Neural cell (in vitro differentiated cells): ENCODE data around the gene DACH1. TPM values are rescaled to one million over a fixed set of nuclear protein-coding genes. Genes with fewer than 3 reads are reported as not detected.

Experiments used
- H2AFZ ChIP-seq: fragments of 200-600, 300-800 bp; sonication (generic), shearing (Covaris generic); 2 replicates; pipeline ENCODE4 v1.6.0; 2014; ENCODE audit warnings: low read depth, mild to moderate bottlenecking, antibody characterized with exemption, low read length, moderate library complexity
- H3F3A ChIP-seq: fragments of 200-600 bp; shearing (Covaris generic); 2 replicates; pipeline ENCODE4 v1.6.1; 2016; ENCODE audit warnings: mild to moderate bottlenecking, moderate library complexity, mixed read lengths, antibody characterized with exemption, low read length; ENCODE audit not compliant: insufficient read depth, poor library complexity, severe bottlenecking
- H3K27ac ChIP-seq: fragments of 200-600, 300-800 bp; sonication (generic), shearing (Covaris generic); 2 replicates; pipeline ENCODE4 v1.5.1; 2014; ENCODE audit warnings: mild to moderate bottlenecking, low read length, moderate library complexity
- H3K27me3 ChIP-seq: fragments of 300-800, 200-600 bp; sonication (generic), shearing (Covaris generic); 2 replicates; pipeline ENCODE4 v1.6.0; 2014; ENCODE audit warnings: mild to moderate bottlenecking, low read depth, low read length, moderate library complexity; ENCODE audit not compliant: insufficient read depth
- H3K36me3 ChIP-seq: fragments of 300-800, 200-600 bp; sonication (generic), shearing (Covaris generic); 2 replicates; pipeline ENCODE4 v1.5.1; 2014; ENCODE audit warnings: mild to moderate bottlenecking, antibody characterized with exemption, low read length, moderate library complexity; ENCODE audit not compliant: insufficient read depth
- H3K4me2 ChIP-seq: fragments of 300-800, 200-600 bp; sonication (generic), shearing (Covaris generic); 2 replicates; pipeline ENCODE4 v1.6.0; 2014; ENCODE audit warnings: mild to moderate bottlenecking, low read length
- H3K4me3 ChIP-seq: fragments of 300-800, 200-600 bp; sonication (generic), shearing (Covaris generic); 2 replicates; pipeline ENCODE4 v1.5.1; 2014; ENCODE audit warnings: mild to moderate bottlenecking, low read length, moderate library complexity
- H3K79me2 ChIP-seq: fragments of 200-600 bp; shearing (Covaris generic); replicated peaks from 2 replicates; pipeline ENCODE4 v1.6.0; 2014; ENCODE audit warnings: mild to moderate bottlenecking, low read length, moderate library complexity; ENCODE audit not compliant: insufficient read depth
- H3K9ac ChIP-seq: fragments of 300-800, 200-600 bp; sonication (generic), shearing (Covaris generic); 2 replicates; pipeline ENCODE4 v1.6.1; 2016; ENCODE audit warnings: mild to moderate bottlenecking, low read length, mixed read lengths
- H3K9me2 ChIP-seq: fragments of 200-600 bp; shearing (Covaris generic); 2 replicates; pipeline ENCODE4 v1.6.1; 2016; ENCODE audit warnings: mild to moderate bottlenecking, low read length, mixed read lengths; ENCODE audit not compliant: insufficient read depth
- H3K9me3 ChIP-seq: fragments of 200-600, 300-800 bp; sonication (generic), shearing (Covaris generic); 2 replicates; pipeline ENCODE4 v1.6.1; 2016; ENCODE audit warnings: mild to moderate bottlenecking, mixed run types, low read length, moderate library complexity, mixed read lengths
- H4K20me1 ChIP-seq: fragments of 200-600 bp; shearing (Covaris generic); 2 replicates; pipeline ENCODE4 v1.6.1; 2016; ENCODE audit warnings: mild to moderate bottlenecking, mixed run types; ENCODE audit not compliant: insufficient read depth
- EP300 ChIP-seq: fragments of 450-650 bp; conservative IDR thresholded peaks from 2 replicates; pipeline ENCODE4 v1.6.1; 2014; ENCODE audit warnings: antibody characterized with exemption, mild to moderate bottlenecking, moderate library complexity; ENCODE audit not compliant: poor library complexity, severe bottlenecking
- EZH2 ChIP-seq: fragments of 200-600, 300-800 bp; shearing (Covaris generic), sonication (generic); IDR thresholded peaks from 2 replicates; pipeline ENCODE4 v1.6.1; 2014; ENCODE audit warnings: antibody characterized with exemption, low read length, borderline replicate concordance, mild to moderate bottlenecking; ENCODE audit not compliant: insufficient read depth, poor library complexity, severe bottlenecking
- MXI1 ChIP-seq: fragments of 450-650 bp; conservative IDR thresholded peaks from 2 replicates; pipeline ENCODE4 v1.6.1; 2014; ENCODE audit warnings: antibody characterized with exemption, mild to moderate bottlenecking; ENCODE audit not compliant: poor library complexity, severe bottlenecking
- POLR2AphosphoS5 ChIP-seq: IDR thresholded peaks from 2 replicates; pipeline ENCODE4 v1.6.1; 2012
- RAD21 ChIP-seq: fragments of 450-650 bp; conservative IDR thresholded peaks from 2 replicates; pipeline ENCODE4 v1.6.1; 2014; ENCODE audit warnings: antibody characterized with exemption, mild to moderate bottlenecking, moderate library complexity
- SMC3 ChIP-seq: fragments of 450-650 bp; conservative IDR thresholded peaks from 2 replicates; pipeline ENCODE4 v1.6.1; 2014; ENCODE audit warnings: antibody characterized with exemption, mild to moderate bottlenecking, moderate library complexity; ENCODE audit not compliant: poor library complexity
- TAF1 ChIP-seq: IDR thresholded peaks from 2 replicates; pipeline ENCODE4 v1.6.1; 2012; ENCODE audit warnings: low read depth
- polyA plus RNA-seq: library from polyadenylated mRNA; depleted of rRNA; stranded (reverse); fragments of >200 nt; gene quantifications from 2 replicates; pipeline ENCODE4 v1.2.3, GENCODE V29; 2014
- TF ChIP-seq, protein P1 (sequence below): fragments of 450-650 bp; IDR thresholded peaks from 2 replicates; pipeline ENCODE4 v1.5.1; 2014; ENCODE audit warnings: antibody characterized with exemption, mild to moderate bottlenecking, moderate library complexity; ENCODE audit not compliant: poor library complexity, severe bottlenecking
- TF ChIP-seq, protein P2 (sequence below): IDR thresholded peaks from 2 replicates; pipeline ENCODE4 v1.6.1; 2012; ENCODE audit warnings: borderline replicate concordance

Gene DACH1
- polyA plus RNA-seq, 1 donor from 2014 or later: 20.0 TPM

DNA sequence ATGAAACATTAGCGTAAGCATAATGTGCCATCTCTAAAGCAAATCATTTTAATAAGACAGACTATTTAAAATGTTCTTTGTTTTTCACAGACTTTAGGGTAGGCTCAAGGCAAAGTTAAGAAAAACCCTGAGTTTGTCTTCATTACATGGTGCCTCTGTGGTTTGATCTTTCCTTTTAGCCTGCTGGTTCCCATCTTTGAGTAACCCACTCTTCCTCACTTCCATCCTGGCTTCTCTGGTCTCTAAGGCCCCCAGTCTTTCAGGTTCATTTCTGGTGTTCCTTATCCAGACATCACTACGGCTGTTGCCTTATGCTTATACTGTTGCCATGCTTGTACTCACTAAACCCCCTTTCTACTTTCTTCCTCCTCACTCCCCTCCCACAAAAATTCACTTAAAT is 38.4 kb downstream of the DACH1 start:
- Histone ChIP-seq H4K20me1 (no peaks in the 10 kb centered on the region), H3K4me3 (no peak overlapping the region), H3K79me2 (no peaks in the 10 kb centered on the region), H3K9ac (no peak overlapping the region), H3K27me3 (no peaks in the 10 kb centered on the region), H2AFZ (no peak overlapping the region), H3K9me2 (no peaks in the 10 kb centered on the region), H3F3A (no peaks in the 10 kb centered on the region), H3K36me3 (no peaks in the 10 kb centered on the region), H3K9me3 (no peaks in the 10 kb centered on the region), H3K4me2 (no peak overlapping the region), H3K27ac (no peak overlapping the region)
- TF ChIP-seq EZH2: no peak
- TF ChIP-seq POLR2AphosphoS5: no peak
- TF ChIP-seq, protein P1, sequence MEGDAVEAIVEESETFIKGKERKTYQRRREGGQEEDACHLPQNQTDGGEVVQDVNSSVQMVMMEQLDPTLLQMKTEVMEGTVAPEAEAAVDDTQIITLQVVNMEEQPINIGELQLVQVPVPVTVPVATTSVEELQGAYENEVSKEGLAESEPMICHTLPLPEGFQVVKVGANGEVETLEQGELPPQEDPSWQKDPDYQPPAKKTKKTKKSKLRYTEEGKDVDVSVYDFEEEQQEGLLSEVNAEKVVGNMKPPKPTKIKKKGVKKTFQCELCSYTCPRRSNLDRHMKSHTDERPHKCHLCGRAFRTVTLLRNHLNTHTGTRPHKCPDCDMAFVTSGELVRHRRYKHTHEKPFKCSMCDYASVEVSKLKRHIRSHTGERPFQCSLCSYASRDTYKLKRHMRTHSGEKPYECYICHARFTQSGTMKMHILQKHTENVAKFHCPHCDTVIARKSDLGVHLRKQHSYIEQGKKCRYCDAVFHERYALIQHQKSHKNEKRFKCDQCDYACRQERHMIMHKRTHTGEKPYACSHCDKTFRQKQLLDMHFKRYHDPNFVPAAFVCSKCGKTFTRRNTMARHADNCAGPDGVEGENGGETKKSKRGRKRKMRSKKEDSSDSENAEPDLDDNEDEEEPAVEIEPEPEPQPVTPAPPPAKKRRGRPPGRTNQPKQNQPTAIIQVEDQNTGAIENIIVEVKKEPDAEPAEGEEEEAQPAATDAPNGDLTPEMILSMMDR: no peak
- TF ChIP-seq, protein P2, sequence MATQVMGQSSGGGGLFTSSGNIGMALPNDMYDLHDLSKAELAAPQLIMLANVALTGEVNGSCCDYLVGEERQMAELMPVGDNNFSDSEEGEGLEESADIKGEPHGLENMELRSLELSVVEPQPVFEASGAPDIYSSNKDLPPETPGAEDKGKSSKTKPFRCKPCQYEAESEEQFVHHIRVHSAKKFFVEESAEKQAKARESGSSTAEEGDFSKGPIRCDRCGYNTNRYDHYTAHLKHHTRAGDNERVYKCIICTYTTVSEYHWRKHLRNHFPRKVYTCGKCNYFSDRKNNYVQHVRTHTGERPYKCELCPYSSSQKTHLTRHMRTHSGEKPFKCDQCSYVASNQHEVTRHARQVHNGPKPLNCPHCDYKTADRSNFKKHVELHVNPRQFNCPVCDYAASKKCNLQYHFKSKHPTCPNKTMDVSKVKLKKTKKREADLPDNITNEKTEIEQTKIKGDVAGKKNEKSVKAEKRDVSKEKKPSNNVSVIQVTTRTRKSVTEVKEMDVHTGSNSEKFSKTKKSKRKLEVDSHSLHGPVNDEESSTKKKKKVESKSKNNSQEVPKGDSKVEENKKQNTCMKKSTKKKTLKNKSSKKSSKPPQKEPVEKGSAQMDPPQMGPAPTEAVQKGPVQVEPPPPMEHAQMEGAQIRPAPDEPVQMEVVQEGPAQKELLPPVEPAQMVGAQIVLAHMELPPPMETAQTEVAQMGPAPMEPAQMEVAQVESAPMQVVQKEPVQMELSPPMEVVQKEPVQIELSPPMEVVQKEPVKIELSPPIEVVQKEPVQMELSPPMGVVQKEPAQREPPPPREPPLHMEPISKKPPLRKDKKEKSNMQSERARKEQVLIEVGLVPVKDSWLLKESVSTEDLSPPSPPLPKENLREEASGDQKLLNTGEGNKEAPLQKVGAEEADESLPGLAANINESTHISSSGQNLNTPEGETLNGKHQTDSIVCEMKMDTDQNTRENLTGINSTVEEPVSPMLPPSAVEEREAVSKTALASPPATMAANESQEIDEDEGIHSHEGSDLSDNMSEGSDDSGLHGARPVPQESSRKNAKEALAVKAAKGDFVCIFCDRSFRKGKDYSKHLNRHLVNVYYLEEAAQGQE: no peak
- no peak for TF ChIP-seq MXI1
- no peak for TF ChIP-seq EP300
- TF ChIP-seq TAF1: no peak
- TF ChIP-seq RAD21: no peak
- TF ChIP-seq SMC3: no peak

DNA sequence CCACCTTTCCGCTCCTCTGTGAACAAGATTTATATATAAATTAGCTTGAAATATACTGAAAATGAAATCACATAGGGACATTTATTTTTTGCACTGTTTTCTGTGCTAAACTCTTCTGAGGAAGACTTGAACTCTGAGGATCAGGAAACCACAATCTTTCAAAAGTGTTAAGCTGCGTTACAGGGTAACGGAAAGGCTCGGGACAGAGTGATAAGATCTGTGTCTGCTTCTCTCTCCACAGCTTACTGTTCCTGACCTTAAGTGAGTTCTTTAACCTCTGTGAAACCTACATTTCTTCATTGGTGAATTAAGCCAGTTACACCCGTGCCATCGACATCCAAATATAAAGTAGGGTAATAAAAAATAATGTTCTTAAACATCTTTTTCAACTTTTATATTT is 38.9 kb downstream of the DACH1 start:
- TF ChIP-seq TAF1 (no peak), RAD21 (no peak), EZH2 (no peak), POLR2AphosphoS5 (no peak), EP300 (no peak), MXI1 (no peak), SMC3 (no peak)
- TF ChIP-seq, protein P2: no peak
- TF ChIP-seq, protein P1: no peak
- Histone ChIP-seq H3K9me2 (no peaks in the 10 kb centered on the region), H3K9me3 (no peaks in the 10 kb centered on the region), H3K4me2 (no peak overlapping the region), H3K79me2 (no peaks in the 10 kb centered on the region), H3F3A (no peaks in the 10 kb centered on the region), H3K4me3 (no peak overlapping the region), H3K36me3 (no peaks in the 10 kb centered on the region), H3K27ac (no peak overlapping the region), H3K9ac (no peak overlapping the region), H4K20me1 (no peaks in the 10 kb centered on the region), H2AFZ (no peak overlapping the region), H3K27me3 (no peaks in the 10 kb centered on the region)
